ENCODE measurements around the gene TRIM26.
"Not testable (repeated sequence)": the region's sequence is repeated elsewhere in the genome, so short reads cannot be mapped to it uniquely, and the experiment has no call there.

The TRIM26 gene

GRCh38 chr6:30184417-30185031, 28.7 kb downstream of the TRIM26 start:
- Histone ChIP-seq H3K9ac (ENCODE audit: low read length) (no peak overlapping the region), H3K27ac (ENCODE audit: low read depth, low read length) (no peak overlapping the region), H3K27me3 (ENCODE audit: control insufficient read depth, insufficient read depth, low read length) (no peaks in the 10 kb centered on the region), H3K4me1 (ENCODE audit: control insufficient read depth, insufficient read depth, low read length) (no peaks in the 10 kb centered on the region), H3K36me3 (ENCODE audit: control insufficient read depth, insufficient read depth, low read length) (peaks cover 24% of the 10 kb centered on the region), H3K4me3 (ENCODE audit: low read length) (no peak overlapping the region)

GRCh38 chr6:30180145-30180544, 33.1 kb downstream of the TRIM26 start:
- Histone ChIP-seq H3K36me3 (ENCODE audit: control insufficient read depth, insufficient read depth, low read length) (no peaks in the 10 kb centered on the region), H3K9ac (ENCODE audit: low read length) (no peak overlapping the region), H3K4me3 (ENCODE audit: low read length) (no peak overlapping the region), H3K27ac (ENCODE audit: low read depth, low read length) (no peak overlapping the region), H3K4me1 (ENCODE audit: control insufficient read depth, insufficient read depth, low read length) (no peaks in the 10 kb centered on the region), H3K27me3 (ENCODE audit: control insufficient read depth, insufficient read depth, low read length) (no peaks in the 10 kb centered on the region)

- no peaks in the 10 kb centered on the region for H3K27me3 ChIP-seq (ENCODE audit: control insufficient read depth, insufficient read depth, low read length)
Measured at GRCh38 chr6:30178837-30179236, 34.4 kb downstream of the TRIM26 start.

GRCh38 chr6:30175765-30176164, 37.4 kb downstream of the TRIM26 start:
- H3K27ac ChIP-seq (ENCODE audit: low read depth, low read length), result no peak overlapping the region
- peaks cover 10% of the 10 kb centered on the region for H3K27me3 ChIP-seq (ENCODE audit: control insufficient read depth, insufficient read depth, low read length)
- no peaks in the 10 kb centered on the region for H3K4me1 ChIP-seq (ENCODE audit: control insufficient read depth, insufficient read depth, low read length)
- H3K9ac ChIP-seq (ENCODE audit: low read length), result no peak overlapping the region
- no peaks in the 10 kb centered on the region for H3K36me3 ChIP-seq (ENCODE audit: control insufficient read depth, insufficient read depth, low read length)
- no peak overlapping the region for H3K4me3 ChIP-seq (ENCODE audit: low read length)

More at GRCh38 chr6:30178837-30179236, 34.4 kb downstream of the TRIM26 start:
- no peak overlapping the region for H3K4me3 ChIP-seq (ENCODE audit: low read length)
- H3K36me3 ChIP-seq (ENCODE audit: control insufficient read depth, insufficient read depth, low read length), result no peaks in the 10 kb centered on the region
- H3K27ac ChIP-seq (ENCODE audit: low read depth, low read length), result no peak overlapping the region
- H3K4me1 ChIP-seq (ENCODE audit: control insufficient read depth, insufficient read depth, low read length), result no peaks in the 10 kb centered on the region
- H3K9ac ChIP-seq (ENCODE audit: low read length), result no peak overlapping the region

GRCh38 chr6:30172681-30173080, 40.5 kb downstream of the TRIM26 start:
- Histone ChIP-seq H3K4me3 (ENCODE audit: low read length) (no peak overlapping the region), H3K9ac (ENCODE audit: low read length) (no peak overlapping the region), H3K27me3 (ENCODE audit: control insufficient read depth, insufficient read depth, low read length) (peaks cover 13% of the 10 kb centered on the region)

GRCh38 chr6:30171677-30172471, 41.3 kb downstream of the TRIM26 start:
- Histone ChIP-seq H3K27me3 (ENCODE audit: control insufficient read depth, insufficient read depth, low read length) (peaks cover 13% of the 10 kb centered on the region), H3K4me1 (ENCODE audit: control insufficient read depth, insufficient read depth, low read length) (no peaks in the 10 kb centered on the region), H3K4me3 (ENCODE audit: low read length) (no peak overlapping the region), H3K36me3 (ENCODE audit: control insufficient read depth, insufficient read depth, low read length) (no peaks in the 10 kb centered on the region), H3K27ac (ENCODE audit: low read depth, low read length) (no peak overlapping the region), H3K9ac (ENCODE audit: low read length) (no peak overlapping the region)

More at GRCh38 chr6:30172681-30173080, 40.5 kb downstream of the TRIM26 start:
- Histone ChIP-seq H3K27ac (ENCODE audit: low read depth, low read length) (no peak overlapping the region), H3K36me3 (ENCODE audit: control insufficient read depth, insufficient read depth, low read length) (no peaks in the 10 kb centered on the region), H3K4me1 (ENCODE audit: control insufficient read depth, insufficient read depth, low read length) (no peaks in the 10 kb centered on the region)

GRCh38 chr6:30169658-30170614, 43.3 kb downstream of the TRIM26 start:
- Histone ChIP-seq H3K9ac (ENCODE audit: low read length) (no peak overlapping the region), H3K4me1 (ENCODE audit: control insufficient read depth, insufficient read depth, low read length) (no peaks in the 10 kb centered on the region), H3K36me3 (ENCODE audit: control insufficient read depth, insufficient read depth, low read length) (no peaks in the 10 kb centered on the region), H3K4me3 (ENCODE audit: low read length) (no peak overlapping the region), H3K27ac (ENCODE audit: low read depth, low read length) (no peak overlapping the region), H3K27me3 (ENCODE audit: control insufficient read depth, insufficient read depth, low read length) (peaks cover 13% of the 10 kb centered on the region)

GRCh38 chr6:30168741-30169140, 44.5 kb downstream of the TRIM26 start:
- H3K27me3 ChIP-seq (ENCODE audit: control insufficient read depth, insufficient read depth, low read length), result peaks cover 13% of the 10 kb centered on the region

GRCh38 chr6:30167101-30167500, 46.1 kb downstream of the TRIM26 start:
- no peak overlapping the region for H3K4me3 ChIP-seq (ENCODE audit: low read length)
- no peak overlapping the region for H3K27ac ChIP-seq (ENCODE audit: low read depth, low read length)
- H3K27me3 ChIP-seq (ENCODE audit: control insufficient read depth, insufficient read depth, low read length), result peaks cover 9% of the 10 kb centered on the region
- no peak overlapping the region for H3K9ac ChIP-seq (ENCODE audit: low read length)
- H3K36me3 ChIP-seq (ENCODE audit: control insufficient read depth, insufficient read depth, low read length), result no peaks in the 10 kb centered on the region
- no peaks in the 10 kb centered on the region for H3K4me1 ChIP-seq (ENCODE audit: control insufficient read depth, insufficient read depth, low read length)

More at GRCh38 chr6:30168741-30169140, 44.5 kb downstream of the TRIM26 start:
- Histone ChIP-seq H3K9ac (ENCODE audit: low read length) (no peak overlapping the region), H3K4me3 (ENCODE audit: low read length) (no peak overlapping the region), H3K36me3 (ENCODE audit: control insufficient read depth, insufficient read depth, low read length) (no peaks in the 10 kb centered on the region), H3K4me1 (ENCODE audit: control insufficient read depth, insufficient read depth, low read length) (no peaks in the 10 kb centered on the region), H3K27ac (ENCODE audit: low read depth, low read length) (no peak overlapping the region)

- not testable (repeated sequence) for H3K36me3 ChIP-seq (ENCODE audit: control insufficient read depth, insufficient read depth, low read length); H3K9ac ChIP-seq (ENCODE audit: low read length); H3K27ac ChIP-seq (ENCODE audit: low read depth, low read length); H3K27me3 ChIP-seq (ENCODE audit: control insufficient read depth, insufficient read depth, low read length); H3K4me1 ChIP-seq (ENCODE audit: control insufficient read depth, insufficient read depth, low read length); H3K4me3 ChIP-seq (ENCODE audit: low read length)
Measured at GRCh38 chr6:30165238-30165637, 48.0 kb downstream of the TRIM26 start.

GRCh38 chr6:30164714-30165113, 48.5 kb downstream of the TRIM26 start:
- Histone ChIP-seq H3K27ac (ENCODE audit: low read depth, low read length) (no peak overlapping the region), H3K36me3 (ENCODE audit: control insufficient read depth, insufficient read depth, low read length) (no peaks in the 10 kb centered on the region), H3K4me3 (ENCODE audit: low read length) (peak overlapping the region; percentile 57), H3K27me3 (ENCODE audit: control insufficient read depth, insufficient read depth, low read length) (peaks cover 3% of the 10 kb centered on the region), H3K4me1 (ENCODE audit: control insufficient read depth, insufficient read depth, low read length) (no peaks in the 10 kb centered on the region), H3K9ac (ENCODE audit: low read length) (no peak overlapping the region)

All from rectal smooth muscle tissue (tissue), 1 donor.